HepG2 (cell line): ENCODE measurements around the gene AHSG. TPM values are rescaled to one million over a fixed set of nuclear protein-coding genes. Genes with fewer than 3 reads are reported as not detected.
A peak's percentile ranks its signal among the peaks of the same experiment; 100 is the strongest.

Experiments
- AKNA ChIP-seq: sonication (generic); formaldehyde crosslinking; IDR thresholded peaks from 2 replicates; pipeline ENCODE4 v1.4.0; 2020; ENCODE audit warnings: missing genetic modification reagents, borderline replicate concordance
- JUND ChIP-seq: sonication (generic); formaldehyde crosslinking; IDR thresholded peaks from 2 replicates; pipeline ENCODE4 v1.8.0; 2022; ENCODE audit warnings: mild to moderate bottlenecking, missing genetic modification reagents
- KAT2B ChIP-seq: fragments of 150-350 bp; IDR thresholded peaks from 2 replicates; pipeline ENCODE4 v1.6.1; 2014; ENCODE audit warnings: low read depth, low read length, borderline replicate concordance
- KIAA2018 ChIP-seq: sonication (generic); formaldehyde crosslinking; IDR thresholded peaks from 2 replicates; pipeline ENCODE4 v1.5.0; 2020; ENCODE audit warnings: mild to moderate bottlenecking, missing genetic modification reagents, borderline replicate concordance
- MEIS1 ChIP-seq: sonication (generic); formaldehyde crosslinking; IDR thresholded peaks from 2 replicates; pipeline ENCODE4 v1.9.0; 2021; ENCODE audit warnings: mild to moderate bottlenecking, missing genetic modification reagents, moderate library complexity, borderline replicate concordance
- SNAI1 ChIP-seq: sonication (generic); formaldehyde crosslinking; IDR thresholded peaks from 2 replicates; pipeline ENCODE4 v1.5.0; 2020; ENCODE audit warnings: mild to moderate bottlenecking, missing genetic modification reagents, borderline replicate concordance
- TCF7L2 ChIP-seq: IDR thresholded peaks from 2 replicates; pipeline ENCODE4 v1.6.1; 2011; ENCODE audit warnings: mild to moderate bottlenecking, low read depth, low read length, moderate library complexity
- YEATS2 ChIP-seq: sonication (generic); formaldehyde crosslinking; IDR thresholded peaks from 2 replicates; pipeline ENCODE4 v1.4.0; 2020; ENCODE audit warnings: missing genetic modification reagents, borderline replicate concordance
- ZHX2 ChIP-seq, 2 experiments: sonication (generic) in 1 of 2; formaldehyde crosslinking in 1 of 2; IDR thresholded peaks; 2 replicates each; pipeline versions ENCODE4 v1.6.1 to v1.9.0; 2014 to 2022; ENCODE audit warnings: antibody characterized with exemption in 1 of 2, borderline replicate concordance in 1 of 2, inconsistent platforms in 1 of 2, low read depth in 1 of 2, missing genetic modification reagents in 1 of 2
- polyA plus RNA-seq, 8 experiments: library from polyadenylated mRNA; depleted of rRNA in 3 of 8; stranded (reverse) in 7 of 8; unstranded in 1 of 8; fragments of >200 nt; fragmentation: Illumina TruSeq in 4 of 8; extraction: Trizol in 4 of 8; gene quantifications; 2 replicates each; pipeline versions ENCODE4 v1.2.1 to v1.2.3, GENCODE V29; 2011 to 2016; ENCODE audit warnings: low read depth in 4 of 8, missing spikeins in 1 of 8, mixed read lengths in 1 of 8; ENCODE audit not compliant: insufficient read depth in 1 of 8
- total RNA-seq, 5 experiments: library from RNA; depleted of rRNA; stranded (reverse); fragments of >200 nt; fragmentation: Illumina TruSeq; extraction: Trizol; gene quantifications; 2 replicates each; pipeline ENCODE4 v1.2.3, GENCODE V29; 2016; ENCODE audit warnings: low read depth in 1 of 5

The AHSG gene
- total and polyA plus RNA-seq, 2 of the 13 experiments (the other 11 are each of a cell fraction or from before 2014, with no cell fraction given) = 2,043 to 19,152 TPM

- TF ChIP-seq KAT2B (no peak), ZHX2 (IDR thresholded peaks at IDR 0.05; ENCODE audit: low read depth) (no peak), ZHX2 (CRISPR knock-in tag; IDR thresholded peaks at IDR 0.05; ENCODE audit: borderline replicate concordance) (no peak), SNAI1 (CRISPR knock-in tag) (0 out of 2 replicates have a peak, but pooled peaks have one; percentile 38), MEIS1 (no peak), TCF7L2 (no peak), YEATS2 (CRISPR knock-in tag) (0 out of 2 replicates have a peak, but pooled peaks have one; percentile 23), KIAA2018 (CRISPR knock-in tag) (no peak), AKNA (CRISPR knock-in tag) (0 out of 2 replicates have a peak, but pooled peaks have one; percentile 40), JUND (CRISPR knock-in tag) (no peak)
Measured at GRCh38 chr3:186614266-186614596, 1.4 kb downstream of the AHSG start (continued).
